ENCODE measurements around the gene DOCK10. TPM values are rescaled to one million over a fixed set of nuclear protein-coding genes. Genes with fewer than 3 reads are reported as not detected.

DOCK10 gene
- 26.1 to 33.6 TPM (median 31.4 TPM) in 5 replicates for total RNA-seq (2022; extraction: Qiagen RNA extraction; ENCODE audit: low read depth)

DNA sequence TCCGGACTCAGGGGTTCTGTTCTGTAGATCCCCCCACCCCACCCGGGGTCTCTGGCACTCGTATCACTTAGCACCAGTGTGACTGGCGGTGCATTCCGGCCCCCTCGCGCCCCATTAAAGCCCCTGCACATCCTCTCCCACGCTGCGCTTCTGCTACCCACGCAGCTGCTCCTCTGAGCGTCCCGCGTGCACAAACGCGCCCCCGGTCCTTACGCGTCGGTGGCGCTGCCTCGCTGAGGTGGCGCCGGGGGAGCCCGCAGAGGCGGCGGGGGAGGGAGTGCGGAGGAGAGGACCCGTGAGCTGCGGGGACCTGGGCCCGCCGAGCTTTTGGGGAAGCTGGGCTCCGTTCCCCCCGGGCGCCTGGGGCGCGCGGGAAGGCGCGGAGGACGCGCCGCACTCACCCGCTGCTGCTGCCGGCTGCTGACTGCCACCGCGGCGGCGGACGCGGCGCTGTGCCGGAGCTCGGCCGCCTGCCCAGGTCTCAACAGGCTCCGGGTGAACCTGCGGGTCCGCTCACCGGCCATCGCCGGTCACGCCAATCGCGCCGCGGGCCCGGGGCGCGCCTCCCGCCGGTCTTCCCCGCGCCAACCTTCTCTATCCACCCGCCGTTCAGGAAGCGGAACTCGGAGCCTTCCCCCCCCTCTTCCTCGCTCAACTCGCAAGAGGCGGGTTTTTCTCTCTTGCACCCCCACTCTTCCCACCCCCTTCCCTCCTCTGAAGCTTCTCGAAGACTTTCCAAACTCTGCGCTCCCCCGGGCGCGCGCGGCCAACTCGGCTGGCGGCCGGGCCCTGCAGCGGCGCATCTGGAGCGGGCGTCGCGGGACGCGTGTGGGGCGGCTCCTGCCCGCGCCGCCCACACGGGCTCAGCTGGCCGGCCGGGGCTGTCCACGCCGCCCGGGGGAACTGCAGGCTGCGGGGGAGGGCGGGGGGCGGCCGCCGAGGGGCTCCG is at the start of gene DOCK10:
DOCK10 (minus strand) TSS at position 618 of the 949 bp plus-strand sequence; CDS start at position 524, 94 bp downstream.

GRCh38 chr2:224716201-224716600 is 326.1 kb downstream of the DOCK10 start, which contains the start of gene CCDC195:
Gene CCDC195, minus strand, starts transcription at chr2:224716365. Its CDS starts 0 bp downstream, at chr2:224716365.

Measured in A549 treated with GW870086 at 1 μM for 4 hours (cell line).